IPS DF 4.7 (cell line): ENCODE data around the gene LYST.
"Not testable (repeated sequence)": the region's sequence is repeated elsewhere in the genome, so short reads cannot be mapped to it uniquely, and the experiment has no call there.

Experiments used
- DNase-seq: peaks from one replicate; pipeline ENCODE4 v3.0.0-alpha.2; 2013; ENCODE audit warnings: low spot score; ENCODE audit errors: extremely low read depth

Gene LYST

GRCh38 chr1:235822685-235823084, 44.0 kb downstream of the LYST start:
- DNase-seq: no peak

- DNase-seq: no peak
These were observed 45.2 kb downstream of the LYST start for GRCh38 chr1:235821361-235821981.

- DNase-seq: no peak
These were observed 46.6 kb downstream of the LYST start for GRCh38 chr1:235820061-235820460.

GRCh38 chr1:235818632-235819136, 48.0 kb downstream of the LYST start:
- DNase-seq: no peak

GRCh38 chr1:235817101-235817728, 49.5 kb downstream of the LYST start:
- DNase-seq: no peak

- no peak for DNase-seq
These were observed 56.9 kb downstream of the LYST start for GRCh38 chr1:235809688-235810397.

- DNase-seq: no peak
These were observed 58.5 kb downstream of the LYST start for GRCh38 chr1:235808223-235808622.

GRCh38 chr1:235806123-235806522, 60.6 kb downstream of the LYST start:
- no peak for DNase-seq

GRCh38 chr1:235802573-235803346, 63.9 kb downstream of the LYST start:
- DNase-seq: no peak

- DNase-seq: no peak
These were observed 67.4 kb downstream of the LYST start for GRCh38 chr1:235799264-235799663.

- no peak for DNase-seq
These were observed 75.1 kb downstream of the LYST start for GRCh38 chr1:235791532-235792060.

- DNase-seq: no peak
These were observed 76.6 kb downstream of the LYST start for GRCh38 chr1:235790123-235790522.

GRCh38 chr1:235786227-235786898, 80.3 kb downstream of the LYST start:
- not testable (repeated sequence) for DNase-seq

- no peak for DNase-seq
These were observed 81.8 kb downstream of the LYST start for GRCh38 chr1:235784950-235785349.

GRCh38 chr1:235783148-235783776, 83.4 kb downstream of the LYST start:
- no peak for DNase-seq

- DNase-seq: no peak
These were observed 84.1 kb downstream of the LYST start for GRCh38 chr1:235782601-235783000.

GRCh38 chr1:235781807-235782206, 84.9 kb downstream of the LYST start:
- DNase-seq: no peak

- DNase-seq: no peak
These were observed 86.9 kb downstream of the LYST start for GRCh38 chr1:235779770-235780169.

- DNase-seq: no peak
These were observed 90.3 kb downstream of the LYST start for GRCh38 chr1:235776396-235776795.

GRCh38 chr1:235775246-235775860, 91.4 kb downstream of the LYST start:
- DNase-seq: no peak
